Measurements from ENCODE around the gene NEU2.

DNA sequence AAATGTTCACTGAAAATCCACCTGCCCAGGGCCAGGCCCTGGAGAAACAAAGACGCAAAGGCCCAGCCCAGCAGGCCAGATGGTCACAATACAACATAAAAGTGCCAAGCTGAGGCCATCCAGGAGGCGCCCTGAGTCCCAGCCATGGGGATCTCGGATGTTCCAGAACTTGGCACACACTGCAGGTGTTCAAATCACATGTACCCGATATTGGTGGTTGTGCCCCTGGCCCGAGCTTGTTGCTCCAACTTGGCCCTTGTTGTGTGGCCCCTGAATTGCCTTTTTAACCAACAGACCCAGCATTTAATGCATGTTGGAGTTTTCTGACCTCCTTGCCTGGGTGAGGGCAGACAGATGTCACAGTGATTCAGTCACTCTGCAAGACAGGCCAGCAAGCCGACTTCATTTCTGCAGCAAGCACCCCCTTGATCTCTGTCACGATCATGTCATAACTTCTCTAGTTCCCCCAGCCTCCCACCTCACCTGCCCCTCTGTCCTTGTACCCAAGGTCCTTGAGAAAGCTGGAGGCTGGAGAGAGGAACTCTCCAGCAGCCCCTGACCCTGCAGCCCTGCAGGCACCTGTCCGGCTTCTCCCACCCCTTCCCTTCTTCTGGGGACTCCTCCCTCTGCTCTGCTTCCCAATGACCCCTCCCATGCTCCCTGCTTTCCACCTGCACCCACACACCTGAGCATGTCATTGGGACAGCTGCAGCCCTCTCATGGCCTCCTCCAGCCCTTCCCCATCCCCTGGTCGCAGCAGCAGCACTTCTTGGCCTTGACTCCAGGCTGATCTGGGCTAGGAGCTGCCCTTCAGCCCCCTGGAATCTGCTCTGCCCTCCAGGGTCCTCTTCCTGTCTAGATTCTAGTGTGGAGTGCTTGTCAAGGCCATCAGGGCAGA is 28.6 kb upstream of the NEU2 start:
- no peak for TF ChIP-seq POLR2A (IDR thresholded peaks at IDR 0.05)
- TF ChIP-seq, protein P1, sequence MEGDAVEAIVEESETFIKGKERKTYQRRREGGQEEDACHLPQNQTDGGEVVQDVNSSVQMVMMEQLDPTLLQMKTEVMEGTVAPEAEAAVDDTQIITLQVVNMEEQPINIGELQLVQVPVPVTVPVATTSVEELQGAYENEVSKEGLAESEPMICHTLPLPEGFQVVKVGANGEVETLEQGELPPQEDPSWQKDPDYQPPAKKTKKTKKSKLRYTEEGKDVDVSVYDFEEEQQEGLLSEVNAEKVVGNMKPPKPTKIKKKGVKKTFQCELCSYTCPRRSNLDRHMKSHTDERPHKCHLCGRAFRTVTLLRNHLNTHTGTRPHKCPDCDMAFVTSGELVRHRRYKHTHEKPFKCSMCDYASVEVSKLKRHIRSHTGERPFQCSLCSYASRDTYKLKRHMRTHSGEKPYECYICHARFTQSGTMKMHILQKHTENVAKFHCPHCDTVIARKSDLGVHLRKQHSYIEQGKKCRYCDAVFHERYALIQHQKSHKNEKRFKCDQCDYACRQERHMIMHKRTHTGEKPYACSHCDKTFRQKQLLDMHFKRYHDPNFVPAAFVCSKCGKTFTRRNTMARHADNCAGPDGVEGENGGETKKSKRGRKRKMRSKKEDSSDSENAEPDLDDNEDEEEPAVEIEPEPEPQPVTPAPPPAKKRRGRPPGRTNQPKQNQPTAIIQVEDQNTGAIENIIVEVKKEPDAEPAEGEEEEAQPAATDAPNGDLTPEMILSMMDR (IDR thresholded peaks at IDR 0.05 in 8 of 11, conservative IDR thresholded peaks at IDR 0.05 in 3 of 11) = no peak

All from spleen (tissue), 7 donors.